Upper lobe of right lung (tissue), 1 donor: Measurements from ENCODE around the gene TSHZ1. TPM values are rescaled to one million over a fixed set of nuclear protein-coding genes. Genes with fewer than 3 reads are reported as not detected.

Experiments
- ATAC-seq: fragments of 200-7000 bp; cut with Tn5 transposase; one replicate; pipeline ENCODE4 v1.9.1; 2020; ENCODE audit warnings: mild to moderate bottlenecking, moderate library complexity
- DNase-seq: peaks from one replicate; pipeline ENCODE4 v3.0.0-alpha.2; 2020
- H3K27ac ChIP-seq: fragments of 200-600 bp; one replicate; pipeline ENCODE4 v1.8.0; 2022
- H3K27me3 ChIP-seq: fragments of 200-600 bp; one replicate; pipeline ENCODE4 v1.8.0; 2022; ENCODE audit warnings: mild to moderate bottlenecking
- H3K36me3 ChIP-seq: fragments of 200-600 bp; one replicate; pipeline ENCODE4 v1.8.0; 2022
- H3K4me1 ChIP-seq: fragments of 200-600 bp; one replicate; pipeline ENCODE4 v1.8.0; 2022
- H3K4me3 ChIP-seq: fragments of 200-600 bp; one replicate; pipeline ENCODE4 v1.8.0; 2022; ENCODE audit warnings: mild to moderate bottlenecking
- H3K9me3 ChIP-seq: fragments of 200-600 bp; one replicate; pipeline ENCODE4 v1.8.0; 2022
- CTCF ChIP-seq: fragments of 200-600 bp; IDR thresholded peaks from one replicate; pipeline ENCODE4 v1.8.0; 2022; ENCODE audit warnings: antibody characterized with exemption
- intact Hi-C: fragments of 100-400 bp; cut with DNase I; formaldehyde crosslinking; loops from one replicate; pipeline ENCODE4 v1.11.0; 2022
- total RNA-seq: library from RNA; stranded (reverse); fragmentation: NEBNext Ultra II Directional; extraction: Animal tissue kit (Norgen Biotek cat#: 25700); gene quantifications from one replicate; pipeline ENCODE4 v1.2.1, GENCODE V29; 2021
- donor health status: DM: no; HTN: yes; CAD: no; lungs with severe emphysema.

The TSHZ1 gene
- total RNA-seq, 1 donor from 2014 or later, result 17.3 TPM

- no peak overlapping the region for H3K27ac ChIP-seq
- ATAC-seq, result no peak
Measured at GRCh38 chr18:75293591-75293990, 83.0 kb downstream of the TSHZ1 start.

GRCh38 chr18:75297731-75298130 is 87.1 kb downstream of the TSHZ1 start:
- H3K9me3 ChIP-seq, result no peaks in the 10 kb centered on the region

More at GRCh38 chr18:75293591-75293990, 83.0 kb downstream of the TSHZ1 start:
- no peak for DNase-seq
- H3K4me1 ChIP-seq, result no peaks in the 10 kb centered on the region
- H3K27me3 ChIP-seq, result no peaks in the 10 kb centered on the region
- H3K36me3 ChIP-seq, result peaks cover under 1% of the 10 kb centered on the region
- intact Hi-C loops, result no loop called here
- no peak overlapping the region for H3K4me3 ChIP-seq
- no peaks in the 10 kb centered on the region for H3K9me3 ChIP-seq
- no peak for TF ChIP-seq CTCF

GRCh38 chr18:75304678-75305557 is 94.3 kb downstream of the TSHZ1 start:
- no peaks in the 10 kb centered on the region for H3K36me3 ChIP-seq
- no peak for TF ChIP-seq CTCF
- no peaks in the 10 kb centered on the region for H3K27me3 ChIP-seq
- no peak for DNase-seq
- intact Hi-C loops, result no loop called here
- H3K4me1 ChIP-seq, result no peaks in the 10 kb centered on the region
- H3K4me3 ChIP-seq, result no peak overlapping the region
- ATAC-seq, result no peak
- H3K9me3 ChIP-seq, result no peaks in the 10 kb centered on the region
- H3K27ac ChIP-seq, result no peak overlapping the region

More at GRCh38 chr18:75297731-75298130, 87.1 kb downstream of the TSHZ1 start:
- Histone ChIP-seq H3K4me1 (no peaks in the 10 kb centered on the region), H3K36me3 (no peaks in the 10 kb centered on the region), H3K27ac (no peak overlapping the region), H3K4me3 (no peak overlapping the region), H3K27me3 (no peaks in the 10 kb centered on the region)
- intact Hi-C loops, result no loop called here
- no peak for TF ChIP-seq CTCF
- ATAC-seq, result no peak
- no peak for DNase-seq

- ATAC-seq, result no peak
Measured at GRCh38 chr18:75305984-75306383, 95.4 kb downstream of the TSHZ1 start.

GRCh38 chr18:75307530-75307929 is 96.9 kb downstream of the TSHZ1 start:
- H3K9me3 ChIP-seq, result no peaks in the 10 kb centered on the region
- DNase-seq (no peak), ATAC-seq (no peak)
- H3K27me3 ChIP-seq, result no peaks in the 10 kb centered on the region
- no peaks in the 10 kb centered on the region for H3K4me1 ChIP-seq
- TF ChIP-seq CTCF, result no peak
- no peak overlapping the region for H3K4me3 ChIP-seq
- intact Hi-C loops, result no loop called here
- H3K27ac ChIP-seq, result no peak overlapping the region
- H3K36me3 ChIP-seq, result no peaks in the 10 kb centered on the region

More at GRCh38 chr18:75305984-75306383, 95.4 kb downstream of the TSHZ1 start:
- H3K4me1 ChIP-seq, result no peaks in the 10 kb centered on the region
- no peaks in the 10 kb centered on the region for H3K9me3 ChIP-seq
- no peak overlapping the region for H3K27ac ChIP-seq
- no peak overlapping the region for H3K4me3 ChIP-seq
- DNase-seq, result no peak
- intact Hi-C loops, result no loop called here
- no peaks in the 10 kb centered on the region for H3K36me3 ChIP-seq
- H3K27me3 ChIP-seq, result no peaks in the 10 kb centered on the region
- TF ChIP-seq CTCF, result no peak
